ENCODE results near the gene CYTH4. TPM values are rescaled to one million over a fixed set of nuclear protein-coding genes. Genes with fewer than 3 reads are reported as not detected.
A peak's percentile ranks its signal among the peaks of the same experiment; 100 is the strongest.

Gene CYTH4
- polyA plus RNA-seq, 2 of the 4 experiments (the other 2 are of a cell fraction) = 0.05 to 0.10 TPM

- no peaks in the 10 kb centered on the region for H3K9me3 ChIP-seq
- WGBS (ENCODE audit: missing lambda C conversion rate) = 95% methylated on average over 27 of the region's 31 CpGs
- peak overlapping the region; percentile 65; the same call in 2 of the 3 replicates for H3K4me2 ChIP-seq
- DNase-seq (ENCODE audit: low read depth in 1 of 2, low spot score in 1 of 2) = no peak
- no peak for ATAC-seq
- POLR2A ChIA-PET = no interaction called here
- no peak for TF ChIP-seq RNF2 (IDR thresholded peaks at IDR 0.05; ENCODE audit: borderline replicate concordance, low read depth)
- TF ChIP-seq BCL3 (IDR thresholded peaks at IDR 0.05) = no peak
- TF ChIP-seq ATOH8 (CRISPR knock-in tag; IDR thresholded peaks at IDR 0.05; ENCODE audit: low read depth) = no peak
- no peak for TF ChIP-seq CHD4 (IDR thresholded peaks at IDR 0.05; ENCODE audit: borderline replicate concordance)
- no peak for TF ChIP-seq RFX5 (IDR thresholded peaks at IDR 0.05)
- no peak for TF ChIP-seq RCOR1 (IDR thresholded peaks at IDR 0.05; ENCODE audit: low read depth, low read length)
- no peak for TF ChIP-seq SMC3 (IDR thresholded peaks at IDR 0.05)
- TF ChIP-seq ZNF302 (CRISPR knock-in tag; IDR thresholded peaks at IDR 0.05) = no peak
- no peak for TF ChIP-seq ZC3H11A (IDR thresholded peaks at IDR 0.05)
- TF ChIP-seq, protein P1, sequence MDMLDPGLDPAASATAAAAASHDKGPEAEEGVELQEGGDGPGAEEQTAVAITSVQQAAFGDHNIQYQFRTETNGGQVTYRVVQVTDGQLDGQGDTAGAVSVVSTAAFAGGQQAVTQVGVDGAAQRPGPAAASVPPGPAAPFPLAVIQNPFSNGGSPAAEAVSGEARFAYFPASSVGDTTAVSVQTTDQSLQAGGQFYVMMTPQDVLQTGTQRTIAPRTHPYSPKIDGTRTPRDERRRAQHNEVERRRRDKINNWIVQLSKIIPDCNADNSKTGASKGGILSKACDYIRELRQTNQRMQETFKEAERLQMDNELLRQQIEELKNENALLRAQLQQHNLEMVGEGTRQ (IDR thresholded peaks at IDR 0.05) = no peak
- TF ChIP-seq HOXA7 (CRISPR knock-in tag; IDR thresholded peaks at IDR 0.05) = no peak
- TF ChIP-seq POLR2A (IDR thresholded peaks at IDR 0.05; ENCODE audit: low read length) = no peak
- no peak for TF ChIP-seq FOSB (CRISPR knock-in tag; IDR thresholded peaks at IDR 0.05)
- no peak for TF ChIP-seq JUN (IDR thresholded peaks at IDR 0.05)
- peak overlapping the region; percentile 79 to 93 for H3K27ac ChIP-seq
- CTCF ChIA-PET = interaction anchor here (1.4 to 3.2 kb wide), 3 partner anchors 14 to 155 kb away, joined by 3 to 13 read pairs (median 4); no protein-coding TSS in a partner anchor
- FAIRE-seq = no peak
- H3K4me3 ChIP-seq = no peak overlapping the region
- H3K4me1 ChIP-seq = peaks cover 47% of the 10 kb centered on the region
These were observed 20.6 kb downstream of the CYTH4 start for GRCh38 chr22:37302674-37303555.

DNA sequence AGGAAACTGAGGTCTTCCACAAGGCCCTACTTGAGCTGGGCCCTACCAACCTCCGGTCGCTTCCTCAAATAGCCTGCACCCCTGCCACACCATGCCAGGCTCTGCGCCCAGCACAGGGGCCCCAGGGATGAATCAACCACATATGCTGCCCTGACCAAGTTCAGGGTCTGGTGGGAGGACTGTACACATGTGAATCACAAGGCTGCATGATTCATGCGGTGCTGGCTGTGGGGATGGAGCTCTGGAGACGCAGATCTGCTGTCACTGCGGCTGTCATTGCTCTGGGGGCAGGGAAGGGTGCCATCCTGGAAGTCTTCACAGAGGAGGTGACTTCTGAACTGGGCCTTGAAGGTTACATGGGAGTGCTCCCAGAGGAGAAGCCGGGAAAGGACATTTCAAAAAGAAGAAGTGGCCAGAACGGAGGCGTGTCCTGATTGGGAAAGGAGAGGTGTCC, 21.5 kb downstream of the CYTH4 start:
- H3K4me2 ChIP-seq = peak overlapping the region; percentile 65
- DNase-seq (ENCODE audit: low read depth in 1 of 2, low spot score in 1 of 2) (peak; percentile 67 to 82), FAIRE-seq (no peak), ATAC-seq (peak; percentile 80 to 83)
- WGBS (ENCODE audit: missing lambda C conversion rate) = 45% methylated on average over 4 of the region's 9 CpGs
- H3K4me1 ChIP-seq = peaks cover 56% of the 10 kb centered on the region
- CTCF ChIA-PET = interaction anchor here (1.1 to 3.2 kb wide), 7 partner anchors 10 to 154 kb away, joined by 3 to 13 read pairs (median 6); no protein-coding TSS in a partner anchor
- H3K4me3 ChIP-seq = no peak overlapping the region
- peak overlapping the region; percentile 79 to 93 for H3K27ac ChIP-seq
- POLR2A ChIA-PET = no interaction called here
- no peaks in the 10 kb centered on the region for H3K9me3 ChIP-seq
- TF ChIP-seq MAX (IDR thresholded peaks at IDR 0.05) (peak; percentile 71), E2F6 (IDR thresholded peaks at IDR 0.05; ENCODE audit: borderline replicate concordance, low read depth) (no peak), HEYL (CRISPR knock-in tag; IDR thresholded peaks at IDR 0.05) (no peak), HOXA7 (CRISPR knock-in tag; IDR thresholded peaks at IDR 0.05) (no peak), HOXB13 (CRISPR knock-in tag; IDR thresholded peaks at IDR 0.05; ENCODE audit: low read depth) (no peak), JUNB (IDR thresholded peaks at IDR 0.05) (peak; percentile 60), MAFK (IDR thresholded peaks at IDR 0.05; ENCODE audit: partially characterized antibody) (no peak), GATA3 (IDR thresholded peaks at IDR 0.05; ENCODE audit: borderline replicate concordance) (peak; percentile 40; the same call in 1 of the 2 replicates), PHF8 (IDR thresholded peaks at IDR 0.05; ENCODE audit: borderline replicate concordance, low read depth) (no peak), ZSCAN20 (CRISPR knock-in tag; IDR thresholded peaks at IDR 0.05) (no peak), KDM5A (IDR thresholded peaks at IDR 0.05) (no peak), ZFP36 (IDR thresholded peaks at IDR 0.05; ENCODE audit: borderline replicate concordance, partially characterized antibody) (peak; percentile 98), BHLHE40 (IDR thresholded peaks at IDR 0.05; ENCODE audit: low read depth, low read length) (no peak), SREBF2 (IDR thresholded peaks at IDR 0.05) (no peak), FOXS1 (CRISPR knock-in tag; IDR thresholded peaks at IDR 0.05) (no peak), NFE2L2 (conservative IDR thresholded peaks at IDR 0.05; ENCODE audit: low read length) (no peak), CHD2 (IDR thresholded peaks at IDR 0.05; ENCODE audit: low read length, partially characterized antibody) (no peak), RNF2 (IDR thresholded peaks at IDR 0.05; ENCODE audit: borderline replicate concordance, low read depth) (no peak), HOXB5 (CRISPR knock-in tag; IDR thresholded peaks at IDR 0.05) (no peak), EP300 (IDR thresholded peaks at IDR 0.05) (no peak), NPAS2 (CRISPR knock-in tag; IDR thresholded peaks at IDR 0.05; ENCODE audit: borderline replicate concordance) (no peak), ZC3H11A (IDR thresholded peaks at IDR 0.05) (no peak), FOSL2 (IDR thresholded peaks at IDR 0.05) (peak; percentile 53; the same call in 1 of the 2 replicates), FOSL2 (CRISPR knock-in tag; IDR thresholded peaks at IDR 0.05) (peak; percentile 80)
- TF ChIP-seq, protein P1 (IDR thresholded peaks at IDR 0.05) = no peak
